ENCODE data around the gene DTNB.

DNA sequence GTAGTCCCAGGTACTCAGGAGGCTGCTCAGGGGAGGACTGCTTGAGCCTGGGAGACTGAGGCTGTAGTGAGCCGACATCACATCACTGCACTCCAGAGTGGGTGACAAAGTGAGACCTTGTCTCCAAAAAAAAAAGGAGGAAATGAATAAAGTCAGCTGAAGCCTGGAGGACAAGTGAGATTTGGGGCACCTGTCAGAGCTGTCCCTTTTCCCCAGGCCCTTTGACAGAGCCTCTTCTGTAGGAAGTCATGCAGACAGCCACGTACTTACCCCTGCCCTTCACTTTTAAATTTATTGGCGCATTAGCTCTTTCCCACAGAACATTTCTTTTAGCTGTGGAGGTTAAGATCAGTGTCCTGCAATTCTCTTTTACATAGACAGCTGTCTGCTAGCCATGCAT, 180.7 kb downstream of the DTNB start:
- no peak for TF ChIP-seq GATA2 (IDR thresholded peaks at IDR 0.05; ENCODE audit: low read depth, low read length)
- no peak for TF ChIP-seq GATA3 (IDR thresholded peaks at IDR 0.05; ENCODE audit: low read depth, low read length)
